ENCODE results near the gene NOTUM. TPM values are rescaled to one million over a fixed set of nuclear protein-coding genes. Genes with fewer than 3 reads are reported as not detected.

Gene NOTUM
- total RNA-seq, 1 donor from 2014 or later, result 1.7 TPM

DNA sequence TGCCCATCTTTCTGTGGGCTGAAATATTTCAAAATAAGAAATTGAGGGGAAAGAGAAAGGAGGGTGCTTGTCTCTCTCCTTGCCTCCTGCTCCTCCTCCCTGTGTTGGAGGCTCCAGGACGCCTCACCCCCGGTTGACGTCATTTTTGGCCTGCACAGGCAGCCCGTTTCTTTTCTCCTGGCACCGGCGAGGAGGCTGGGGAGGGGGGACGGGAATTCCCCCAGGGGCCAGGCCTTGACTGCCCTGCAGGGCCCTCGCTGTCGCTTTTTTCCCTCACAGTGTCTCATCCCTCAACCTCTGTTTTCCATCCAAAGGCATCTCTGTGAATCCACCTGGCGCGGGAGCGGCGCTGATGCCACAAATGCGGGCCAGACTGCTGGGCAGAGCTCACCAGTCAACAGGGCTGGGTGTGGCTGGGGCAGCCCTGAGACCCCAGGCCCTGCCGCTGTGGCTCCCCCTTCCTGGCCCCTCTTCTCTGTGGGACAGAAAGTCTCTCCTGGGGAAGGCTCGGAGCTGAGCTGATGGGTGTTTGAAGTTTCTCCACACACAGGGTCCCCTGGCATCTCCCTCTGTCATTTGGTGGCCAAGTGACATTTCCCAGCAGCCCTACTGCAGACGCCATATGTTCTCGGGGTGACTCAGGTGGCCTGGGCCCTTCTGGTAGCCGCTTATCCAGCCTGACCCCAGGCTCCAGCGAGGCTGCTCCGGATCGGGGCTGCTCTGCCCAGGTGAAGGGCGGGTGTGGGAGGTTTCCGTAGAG lies 45.7 kb upstream of the NOTUM start:
- Mint-ChIP-seq H3K9me3 (ENCODE audit: unreplicated experiment) (no peaks in the 10 kb centered on the region), H3K27ac (ENCODE audit: unreplicated experiment) (peak overlapping the region; percentile 47), H3K36me3 (ENCODE audit: low read depth, unreplicated experiment) (no peaks in the 10 kb centered on the region), H3K4me3 (ENCODE audit: unreplicated experiment) (peak overlapping the region; percentile 76), H3K27me3 (ENCODE audit: low read depth, unreplicated experiment) (no peaks in the 10 kb centered on the region), H3K4me1 (ENCODE audit: low read depth, unreplicated experiment) (peaks cover 18% of the 10 kb centered on the region)
- Histone ChIP-seq H3K4me3 (ENCODE audit: insufficient read depth, low read depth, low read length) (no peak overlapping the region), H3K4me2 (ENCODE audit: low read length) (peak overlapping the region; percentile 28), H2AFZ (ENCODE audit: low read depth, low read length) (no peak overlapping the region), H3K36me3 (ENCODE audit: insufficient read depth, low read length) (no peaks in the 10 kb centered on the region), H3K27me3 (ENCODE audit: insufficient read depth, low read length) (no peaks in the 10 kb centered on the region), H3K9ac (ENCODE audit: low read length) (peak overlapping the region; percentile 58), H3K27ac (ENCODE audit: low read depth, low read length) (no peak overlapping the region), H3K9me3 (ENCODE audit: insufficient read depth, low read depth, low read length) (no peaks in the 10 kb centered on the region), H3K79me2 (ENCODE audit: insufficient read depth, low read length) (no peaks in the 10 kb centered on the region), H3K4me1 (ENCODE audit: insufficient read depth, low read length) (peaks cover 41% of the 10 kb centered on the region), H4K20me1 (ENCODE audit: insufficient read depth, low read length) (peaks cover 6% of the 10 kb centered on the region)
- no peak for FAIRE-seq
- DNase-seq (ENCODE audit: low read depth), result peak; percentile 54
- TF ChIP-seq EZH2 (IDR thresholded peaks at IDR 0.05; ENCODE audit: insufficient read depth, low read length), result no peak
- TF ChIP-seq, protein P1, sequence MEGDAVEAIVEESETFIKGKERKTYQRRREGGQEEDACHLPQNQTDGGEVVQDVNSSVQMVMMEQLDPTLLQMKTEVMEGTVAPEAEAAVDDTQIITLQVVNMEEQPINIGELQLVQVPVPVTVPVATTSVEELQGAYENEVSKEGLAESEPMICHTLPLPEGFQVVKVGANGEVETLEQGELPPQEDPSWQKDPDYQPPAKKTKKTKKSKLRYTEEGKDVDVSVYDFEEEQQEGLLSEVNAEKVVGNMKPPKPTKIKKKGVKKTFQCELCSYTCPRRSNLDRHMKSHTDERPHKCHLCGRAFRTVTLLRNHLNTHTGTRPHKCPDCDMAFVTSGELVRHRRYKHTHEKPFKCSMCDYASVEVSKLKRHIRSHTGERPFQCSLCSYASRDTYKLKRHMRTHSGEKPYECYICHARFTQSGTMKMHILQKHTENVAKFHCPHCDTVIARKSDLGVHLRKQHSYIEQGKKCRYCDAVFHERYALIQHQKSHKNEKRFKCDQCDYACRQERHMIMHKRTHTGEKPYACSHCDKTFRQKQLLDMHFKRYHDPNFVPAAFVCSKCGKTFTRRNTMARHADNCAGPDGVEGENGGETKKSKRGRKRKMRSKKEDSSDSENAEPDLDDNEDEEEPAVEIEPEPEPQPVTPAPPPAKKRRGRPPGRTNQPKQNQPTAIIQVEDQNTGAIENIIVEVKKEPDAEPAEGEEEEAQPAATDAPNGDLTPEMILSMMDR (IDR thresholded peaks at IDR 0.05; ENCODE audit: insufficient read depth, low read depth, low read length), result no peak

DNA sequence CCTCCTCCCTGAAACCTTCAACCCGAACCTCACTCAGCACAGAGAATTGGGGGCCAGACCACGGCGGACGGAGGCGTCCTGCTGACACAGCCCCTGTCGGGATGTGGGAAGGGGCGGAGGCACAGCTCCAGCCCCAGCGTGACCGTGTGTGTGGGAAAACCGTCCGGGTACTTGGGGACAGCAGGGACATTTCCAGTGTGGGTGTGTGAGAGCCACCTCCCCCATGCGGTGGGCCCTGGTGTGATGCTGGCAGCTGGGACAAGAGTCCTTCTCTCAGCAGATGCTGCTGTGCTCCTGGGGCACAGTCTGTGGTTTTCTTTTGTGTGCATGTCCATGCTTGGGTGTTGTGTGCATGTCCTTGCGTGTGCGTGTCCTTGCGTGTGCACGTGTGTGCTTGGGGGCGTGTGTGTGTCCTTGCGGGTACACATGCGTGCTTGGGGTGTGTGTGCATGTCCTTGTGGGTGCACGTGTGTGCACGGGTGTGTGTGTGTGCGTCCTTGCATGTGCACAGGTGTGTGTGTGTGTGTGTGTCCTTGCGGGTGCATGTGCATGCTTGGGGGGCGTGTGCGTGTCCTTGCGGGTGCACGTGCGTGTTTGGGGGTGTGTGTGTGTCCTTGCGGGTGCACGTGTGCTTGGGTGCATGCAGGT lies 44.8 kb upstream of the NOTUM start:
- Histone ChIP-seq H3K27ac (ENCODE audit: low read depth, low read length) (no peak overlapping the region), H3K36me3 (ENCODE audit: insufficient read depth, low read length) (no peaks in the 10 kb centered on the region), H3K79me2 (ENCODE audit: insufficient read depth, low read length) (no peaks in the 10 kb centered on the region), H3K9me3 (ENCODE audit: insufficient read depth, low read depth, low read length) (no peaks in the 10 kb centered on the region), H3K4me3 (ENCODE audit: insufficient read depth, low read depth, low read length) (no peak overlapping the region), H4K20me1 (ENCODE audit: insufficient read depth, low read length) (peaks cover 13% of the 10 kb centered on the region), H3K4me2 (ENCODE audit: low read length) (peak overlapping the region; percentile 28), H3K4me1 (ENCODE audit: insufficient read depth, low read length) (peaks cover 46% of the 10 kb centered on the region), H3K9ac (ENCODE audit: low read length) (no peak overlapping the region), H3K27me3 (ENCODE audit: insufficient read depth, low read length) (no peaks in the 10 kb centered on the region), H2AFZ (ENCODE audit: low read depth, low read length) (no peak overlapping the region)
- Mint-ChIP-seq H3K36me3 (ENCODE audit: low read depth, unreplicated experiment) (no peaks in the 10 kb centered on the region), H3K27ac (ENCODE audit: unreplicated experiment) (peak overlapping the region; percentile 47), H3K4me1 (ENCODE audit: low read depth, unreplicated experiment) (peaks cover 18% of the 10 kb centered on the region), H3K27me3 (ENCODE audit: low read depth, unreplicated experiment) (no peaks in the 10 kb centered on the region), H3K4me3 (ENCODE audit: unreplicated experiment) (peak overlapping the region; percentile 76), H3K9me3 (ENCODE audit: unreplicated experiment) (no peaks in the 10 kb centered on the region)
- no peak for FAIRE-seq
- DNase-seq (ENCODE audit: low read depth), result no peak
- TF ChIP-seq EZH2 (IDR thresholded peaks at IDR 0.05; ENCODE audit: insufficient read depth, low read length), result no peak
- TF ChIP-seq, protein P1 (IDR thresholded peaks at IDR 0.05; ENCODE audit: insufficient read depth, low read depth, low read length), result no peak
